HepG2 (cell line): ENCODE data around the gene TCERG1L.

Experiments used
- EZH2 ChIP-seq: conservative IDR thresholded peaks from 2 replicates; pipeline ENCODE4 v1.6.1; 2012; ENCODE audit warnings: mild to moderate bottlenecking, low read depth, low read length, moderate library complexity
- TEAD2 ChIP-seq: sonication (generic); formaldehyde crosslinking; IDR thresholded peaks from 2 replicates; pipeline ENCODE4 v1.9.0; 2021; ENCODE audit warnings: missing genetic modification reagents
- ZKSCAN1 ChIP-seq: fragments of 150-350 bp; IDR thresholded peaks from 2 replicates; pipeline ENCODE4 v1.6.1; 2014; ENCODE audit warnings: low read length
- ZNF138 ChIP-seq: sonication (generic); formaldehyde crosslinking; IDR thresholded peaks from 2 replicates; pipeline ENCODE4 v1.5.0; 2020; ENCODE audit warnings: mild to moderate bottlenecking, low read depth, missing genetic modification reagents
- TF ChIP-seq, protein P1 (sequence below): sonication (generic); formaldehyde crosslinking; IDR thresholded peaks from 2 replicates; pipeline ENCODE4 v1.5.0; 2020; ENCODE audit warnings: mild to moderate bottlenecking, missing genetic modification reagents, moderate library complexity
- TF ChIP-seq, protein P2 (sequence below): sonication (generic); formaldehyde crosslinking; IDR thresholded peaks from 2 replicates; pipeline ENCODE4 v1.5.0; 2020; ENCODE audit warnings: mild to moderate bottlenecking, missing genetic modification reagents, borderline replicate concordance
- TF ChIP-seq, protein P3 (sequence below): sonication (generic); formaldehyde crosslinking; IDR thresholded peaks from 2 replicates; pipeline ENCODE4 v1.4.0; 2020; ENCODE audit warnings: missing genetic modification reagents

DNA sequence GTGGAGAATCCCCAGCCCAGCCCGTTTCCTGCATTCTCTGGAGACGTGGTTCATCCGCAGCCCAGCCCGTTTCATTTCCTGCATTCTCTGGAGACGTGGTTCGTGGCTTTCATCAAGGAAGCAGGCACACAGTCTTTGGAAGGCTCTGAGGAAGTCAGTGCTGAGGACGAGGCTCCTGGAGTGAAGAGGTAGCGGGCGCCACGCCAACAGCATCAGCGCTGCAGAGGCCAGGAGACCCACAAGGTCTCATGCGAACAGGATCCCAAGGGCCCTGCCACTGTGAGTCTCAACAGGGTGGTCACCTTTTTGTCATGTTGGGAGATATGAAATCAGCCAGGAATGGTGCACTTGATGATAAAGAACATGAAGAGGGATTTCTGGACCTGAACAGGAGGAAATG, 12.4 kb upstream of the TCERG1L start:
- TF ChIP-seq TEAD2 (CRISPR knock-in tag) (no peak), ZNF138 (CRISPR knock-in tag) (no peak), ZKSCAN1 (no peak), EZH2 (no peak)
- TF ChIP-seq, protein P1, sequence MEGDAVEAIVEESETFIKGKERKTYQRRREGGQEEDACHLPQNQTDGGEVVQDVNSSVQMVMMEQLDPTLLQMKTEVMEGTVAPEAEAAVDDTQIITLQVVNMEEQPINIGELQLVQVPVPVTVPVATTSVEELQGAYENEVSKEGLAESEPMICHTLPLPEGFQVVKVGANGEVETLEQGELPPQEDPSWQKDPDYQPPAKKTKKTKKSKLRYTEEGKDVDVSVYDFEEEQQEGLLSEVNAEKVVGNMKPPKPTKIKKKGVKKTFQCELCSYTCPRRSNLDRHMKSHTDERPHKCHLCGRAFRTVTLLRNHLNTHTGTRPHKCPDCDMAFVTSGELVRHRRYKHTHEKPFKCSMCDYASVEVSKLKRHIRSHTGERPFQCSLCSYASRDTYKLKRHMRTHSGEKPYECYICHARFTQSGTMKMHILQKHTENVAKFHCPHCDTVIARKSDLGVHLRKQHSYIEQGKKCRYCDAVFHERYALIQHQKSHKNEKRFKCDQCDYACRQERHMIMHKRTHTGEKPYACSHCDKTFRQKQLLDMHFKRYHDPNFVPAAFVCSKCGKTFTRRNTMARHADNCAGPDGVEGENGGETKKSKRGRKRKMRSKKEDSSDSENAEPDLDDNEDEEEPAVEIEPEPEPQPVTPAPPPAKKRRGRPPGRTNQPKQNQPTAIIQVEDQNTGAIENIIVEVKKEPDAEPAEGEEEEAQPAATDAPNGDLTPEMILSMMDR (CRISPR knock-in tag) = no peak
- TF ChIP-seq, protein P2, sequence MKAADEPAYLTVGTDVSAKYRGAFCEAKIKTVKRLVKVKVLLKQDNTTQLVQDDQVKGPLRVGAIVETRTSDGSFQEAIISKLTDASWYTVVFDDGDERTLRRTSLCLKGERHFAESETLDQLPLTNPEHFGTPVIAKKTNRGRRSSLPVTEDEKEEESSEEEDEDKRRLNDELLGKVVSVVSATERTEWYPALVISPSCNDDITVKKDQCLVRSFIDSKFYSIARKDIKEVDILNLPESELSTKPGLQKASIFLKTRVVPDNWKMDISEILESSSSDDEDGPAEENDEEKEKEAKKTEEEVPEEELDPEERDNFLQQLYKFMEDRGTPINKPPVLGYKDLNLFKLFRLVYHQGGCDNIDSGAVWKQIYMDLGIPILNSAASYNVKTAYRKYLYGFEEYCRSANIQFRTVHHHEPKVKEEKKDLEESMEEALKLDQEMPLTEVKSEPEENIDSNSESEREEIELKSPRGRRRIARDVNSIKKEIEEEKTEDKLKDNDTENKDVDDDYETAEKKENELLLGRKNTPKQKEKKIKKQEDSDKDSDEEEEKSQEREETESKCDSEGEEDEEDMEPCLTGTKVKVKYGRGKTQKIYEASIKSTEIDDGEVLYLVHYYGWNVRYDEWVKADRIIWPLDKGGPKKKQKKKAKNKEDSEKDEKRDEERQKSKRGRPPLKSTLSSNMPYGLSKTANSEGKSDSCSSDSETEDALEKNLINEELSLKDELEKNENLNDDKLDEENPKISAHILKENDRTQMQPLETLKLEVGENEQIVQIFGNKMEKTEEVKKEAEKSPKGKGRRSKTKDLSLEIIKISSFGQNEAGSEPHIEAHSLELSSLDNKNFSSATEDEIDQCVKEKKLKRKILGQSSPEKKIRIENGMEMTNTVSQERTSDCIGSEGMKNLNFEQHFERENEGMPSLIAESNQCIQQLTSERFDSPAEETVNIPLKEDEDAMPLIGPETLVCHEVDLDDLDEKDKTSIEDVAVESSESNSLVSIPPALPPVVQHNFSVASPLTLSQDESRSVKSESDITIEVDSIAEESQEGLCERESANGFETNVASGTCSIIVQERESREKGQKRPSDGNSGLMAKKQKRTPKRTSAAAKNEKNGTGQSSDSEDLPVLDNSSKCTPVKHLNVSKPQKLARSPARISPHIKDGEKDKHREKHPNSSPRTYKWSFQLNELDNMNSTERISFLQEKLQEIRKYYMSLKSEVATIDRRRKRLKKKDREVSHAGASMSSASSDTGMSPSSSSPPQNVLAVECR (CRISPR knock-in tag) = no peak
- TF ChIP-seq, protein P3, sequence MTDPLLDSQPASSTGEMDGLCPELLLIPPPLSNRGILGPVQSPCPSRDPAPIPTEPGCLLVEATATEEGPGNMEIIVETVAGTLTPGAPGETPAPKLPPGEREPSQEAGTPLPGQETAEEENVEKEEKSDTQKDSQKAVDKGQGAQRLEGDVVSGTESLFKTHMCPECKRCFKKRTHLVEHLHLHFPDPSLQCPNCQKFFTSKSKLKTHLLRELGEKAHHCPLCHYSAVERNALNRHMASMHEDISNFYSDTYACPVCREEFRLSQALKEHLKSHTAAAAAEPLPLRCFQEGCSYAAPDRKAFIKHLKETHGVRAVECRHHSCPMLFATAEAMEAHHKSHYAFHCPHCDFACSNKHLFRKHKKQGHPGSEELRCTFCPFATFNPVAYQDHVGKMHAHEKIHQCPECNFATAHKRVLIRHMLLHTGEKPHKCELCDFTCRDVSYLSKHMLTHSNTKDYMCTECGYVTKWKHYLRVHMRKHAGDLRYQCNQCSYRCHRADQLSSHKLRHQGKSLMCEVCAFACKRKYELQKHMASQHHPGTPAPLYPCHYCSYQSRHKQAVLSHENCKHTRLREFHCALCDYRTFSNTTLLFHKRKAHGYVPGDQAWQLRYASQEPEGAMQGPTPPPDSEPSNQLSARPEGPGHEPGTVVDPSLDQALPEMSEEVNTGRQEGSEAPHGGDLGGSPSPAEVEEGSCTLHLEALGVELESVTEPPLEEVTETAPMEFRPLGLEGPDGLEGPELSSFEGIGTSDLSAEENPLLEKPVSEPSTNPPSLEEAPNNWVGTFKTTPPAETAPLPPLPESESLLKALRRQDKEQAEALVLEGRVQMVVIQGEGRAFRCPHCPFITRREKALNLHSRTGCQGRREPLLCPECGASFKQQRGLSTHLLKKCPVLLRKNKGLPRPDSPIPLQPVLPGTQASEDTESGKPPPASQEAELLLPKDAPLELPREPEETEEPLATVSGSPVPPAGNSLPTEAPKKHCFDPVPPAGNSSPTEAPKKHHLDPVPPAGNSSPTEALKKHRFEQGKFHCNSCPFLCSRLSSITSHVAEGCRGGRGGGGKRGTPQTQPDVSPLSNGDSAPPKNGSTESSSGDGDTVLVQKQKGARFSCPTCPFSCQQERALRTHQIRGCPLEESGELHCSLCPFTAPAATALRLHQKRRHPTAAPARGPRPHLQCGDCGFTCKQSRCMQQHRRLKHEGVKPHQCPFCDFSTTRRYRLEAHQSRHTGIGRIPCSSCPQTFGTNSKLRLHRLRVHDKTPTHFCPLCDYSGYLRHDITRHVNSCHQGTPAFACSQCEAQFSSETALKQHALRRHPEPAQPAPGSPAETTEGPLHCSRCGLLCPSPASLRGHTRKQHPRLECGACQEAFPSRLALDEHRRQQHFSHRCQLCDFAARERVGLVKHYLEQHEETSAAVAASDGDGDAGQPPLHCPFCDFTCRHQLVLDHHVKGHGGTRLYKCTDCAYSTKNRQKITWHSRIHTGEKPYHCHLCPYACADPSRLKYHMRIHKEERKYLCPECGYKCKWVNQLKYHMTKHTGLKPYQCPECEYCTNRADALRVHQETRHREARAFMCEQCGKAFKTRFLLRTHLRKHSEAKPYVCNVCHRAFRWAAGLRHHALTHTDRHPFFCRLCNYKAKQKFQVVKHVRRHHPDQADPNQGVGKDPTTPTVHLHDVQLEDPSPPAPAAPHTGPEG (CRISPR knock-in tag) = no peak
